GM21390 (cell line): ENCODE results near the gene INTS11.
A peak's percentile ranks its signal among the peaks of the same experiment; 100 is the strongest.
"Not testable (repeated sequence)": the region's sequence is repeated elsewhere in the genome, so short reads cannot be mapped to it uniquely, and the experiment has no call there.

Experiments
- ATAC-seq: cut with Tn5 transposase; IDR thresholded peaks from one replicate; pipeline ENCODE4 v1.9.1; 2021; ENCODE audit not compliant: unreplicated experiment

The INTS11 gene

GRCh38 chr1:1324524-1325287, at the start of gene INTS11, which contains the start of gene CPTP:
Gene INTS11 (minus strand): TSS chr1:1324660. CDS start chr1:1324608, 52 bp downstream.
Gene CPTP (plus strand): TSS chr1:1324802. CDS start chr1:1326911, 2,109 bp downstream.
- ATAC-seq = peak; percentile 56

GRCh38 chr1:1373815-1374588, 49.5 kb upstream of the INTS11 start:
- ATAC-seq = no peak

- ATAC-seq = no peak
These were observed 48.8 kb upstream of the INTS11 start for GRCh38 chr1:1373051-1373814.

GRCh38 chr1:1371746-1372711, 47.6 kb upstream of the INTS11 start:
- ATAC-seq = no peak

- ATAC-seq = no peak
These were observed 46.9 kb upstream of the INTS11 start for GRCh38 chr1:1371364-1371745.

- ATAC-seq = no peak
These were observed 46.4 kb upstream of the INTS11 start for GRCh38 chr1:1370771-1371300.

- not testable (repeated sequence) for ATAC-seq
These were observed 45.6 kb upstream of the INTS11 start for GRCh38 chr1:1370094-1370493.

- no peak for ATAC-seq
These were observed 42.9 kb upstream of the INTS11 start for GRCh38 chr1:1367315-1367714.

GRCh38 chr1:1366699-1367066, 42.2 kb upstream of the INTS11 start:
- ATAC-seq = no peak

- ATAC-seq = no peak
These were observed 41.6 kb upstream of the INTS11 start for GRCh38 chr1:1365875-1366698.

GRCh38 chr1:1364266-1364665, 39.8 kb upstream of the INTS11 start:
- no peak for ATAC-seq

- no peak for ATAC-seq
These were observed 37.5 kb upstream of the INTS11 start for GRCh38 chr1:1361982-1362423.

GRCh38 chr1:1361233-1361981, 36.9 kb upstream of the INTS11 start:
- no peak for ATAC-seq

- no peak for ATAC-seq
These were observed 36.2 kb upstream of the INTS11 start for GRCh38 chr1:1360506-1361169.

GRCh38 chr1:1359664-1360468, 35.4 kb upstream of the INTS11 start:
- ATAC-seq = no peak

GRCh38 chr1:1359308-1359663, 34.8 kb upstream of the INTS11 start:
- no peak for ATAC-seq
